ENCODE results near the gene FLRT2. TPM values are rescaled to one million over a fixed set of nuclear protein-coding genes. Genes with fewer than 3 reads are reported as not detected.

FLRT2 gene
- total RNA-seq (100 to 1,000 TPM in 1 of 9 donors, 10 to 100 TPM in 6, 1 to 10 TPM in 2; 3.3 to 112 (median 17.8) TPM), polyA plus RNA-seq (10 to 100 TPM in 2 of 3 donors, 1 to 10 TPM in 1; 8.2 to 20.3 (median 15.3) TPM)
- long read RNA-seq, donor 1, full-length matches to known transcripts, result 4 of 4 reads
- long read RNA-seq, donor 1, partial matches to known transcripts, result 0 of 4 reads
- long read RNA-seq, donor 1, other reads (novel, unspliced or antisense), result 0 of 4 reads
- long read RNA-seq, donor 2, full-length matches to known transcripts, result 1 of 1 reads
- long read RNA-seq, donor 2, partial matches to known transcripts, result 0 of 1 reads
- long read RNA-seq, donor 2, other reads (novel, unspliced or antisense), result 0 of 1 reads
- long read RNA-seq, donor 3, full-length matches to known transcripts, result 3 of 8 reads
- long read RNA-seq, donor 3, partial matches to known transcripts, result 5 of 8 reads
- long read RNA-seq, donor 3, other reads (novel, unspliced or antisense), result 0 of 8 reads
- long read RNA-seq, donor 4, result 0 reads
- long read RNA-seq, donor 5, partial matches to known transcripts, result 0 of 2 reads
- long read RNA-seq, donor 5, other reads (novel, unspliced or antisense), result 2 of 2 reads
- long read RNA-seq, donor 6, full-length matches to known transcripts, result 1 of 2 reads
- long read RNA-seq, donor 6, partial matches to known transcripts, result 0 of 2 reads
- long read RNA-seq, donor 6, other reads (novel, unspliced or antisense), result 1 of 2 reads
- long read RNA-seq, donor 7, full-length matches to known transcripts, result 1 of 1 reads
- long read RNA-seq, donor 7, partial matches to known transcripts, result 0 of 1 reads
- long read RNA-seq, donor 7, other reads (novel, unspliced or antisense), result 0 of 1 reads
- long read RNA-seq, donor 8, full-length matches to known transcripts, result 4 of 13 reads
- long read RNA-seq, donor 8, partial matches to known transcripts, result 0 of 13 reads
- long read RNA-seq, donor 8, other reads (novel, unspliced or antisense), result 9 of 13 reads
- long read RNA-seq, donor 9, full-length matches to known transcripts, result 3 of 3 reads
- long read RNA-seq, donor 9, partial matches to known transcripts, result 0 of 3 reads
- long read RNA-seq, donor 9, other reads (novel, unspliced or antisense), result 0 of 3 reads
- long read RNA-seq, donor 10, full-length matches to known transcripts, result 1 of 1 reads
- long read RNA-seq, donor 10, partial matches to known transcripts, result 0 of 1 reads
- long read RNA-seq, donor 10, other reads (novel, unspliced or antisense), result 0 of 1 reads

GRCh38 chr14:85529803-85530574, at the start of gene FLRT2:
TSS of gene FLRT2 (plus strand) at chr14:85530144. CDS start at chr14:85621515, 91,371 bp downstream.
- H3K4me1 ChIP-seq (replicated peaks in 1 of 2), result peaks cover 0 to 36% of the 10 kb centered on the region in 2 donors
- no peaks in the 10 kb centered on the region for H3K9me3 ChIP-seq (replicated peaks in 1 of 3)
- H3K27me3 ChIP-seq, result peaks cover 21% of the 10 kb centered on the region
- no peak for TF ChIP-seq CTCF (IDR thresholded peaks at IDR 0.05)
- TF ChIP-seq POLR2A (IDR thresholded peaks at IDR 0.05), result no peak
- H3K36me3 ChIP-seq (replicated peaks in 1 of 2), result no peaks in the 10 kb centered on the region
- peak; percentile 42 to 60 (median 54) for DNase-seq
- peak within 1 kb of the TSS in 2 of 4 donors; percentile 28 to 65 for H3K4me3 ChIP-seq
- peak within 1 kb of the TSS in 3 of 5 donors; percentile 36 to 83 (median 70) for H3K27ac ChIP-seq
- WGBS, 4 donors, result 0 to 1% (median 1%) methylated on average over 17 to 57 of the region's 57 CpGs
- intact Hi-C loops (cut with DNase I), result loop anchor here in 1 of 2 donors (10.0 kb wide), 1 partner anchor 335 kb away; no protein-coding TSS in a partner anchor

GRCh38 chr14:85481471-85481870, 48.5 kb upstream of the FLRT2 start:
- Histone ChIP-seq H3K4me1 (replicated peaks in 1 of 2) (peaks cover 7 to 12% of the 10 kb centered on the region in 2 donors), H3K9me3 (replicated peaks in 1 of 3) (no peaks in the 10 kb centered on the region), H3K4me3 (no peak overlapping the region), H3K36me3 (replicated peaks in 1 of 2) (no peaks in the 10 kb centered on the region), H3K27ac (no peak overlapping the region), H3K27me3 (no peaks in the 10 kb centered on the region)
- intact Hi-C loops (cut with DNase I), result no loop called here
- WGBS, 4 donors, result 55 to 61% (median 57%) methylated on average over 3 of the region's 3 CpGs
- TF ChIP-seq CTCF (IDR thresholded peaks at IDR 0.05) (no peak), POLR2A (IDR thresholded peaks at IDR 0.05) (no peak)
- no peak for DNase-seq

- intact Hi-C loops (cut with DNase I), result no loop called here
- Histone ChIP-seq H3K36me3 (replicated peaks in 1 of 2) (no peaks in the 10 kb centered on the region), H3K9me3 (replicated peaks in 1 of 3) (no peaks in the 10 kb centered on the region), H3K4me3 (no peak overlapping the region), H3K27ac (no peak overlapping the region), H3K4me1 (replicated peaks in 1 of 2) (peaks cover 7 to 12% of the 10 kb centered on the region in 2 donors), H3K27me3 (no peaks in the 10 kb centered on the region)
- no peak for DNase-seq
- 82 to 97% (median 94%) methylated on average over 4 of the region's 4 CpGs for WGBS, 4 donors
- no peak for TF ChIP-seq CTCF (IDR thresholded peaks at IDR 0.05)
- TF ChIP-seq POLR2A (IDR thresholded peaks at IDR 0.05), result no peak
These were observed 47.4 kb upstream of the FLRT2 start for GRCh38 chr14:85482552-85482951.

Measured in adrenal gland (tissue), 19 donors.